Cardiac fibroblast (primary cell): ENCODE data around the gene TTBK2.

Experiments
- DNase-seq, 2 donors: peaks; one replicate each; pipeline versions ENCODE4 v3.0.0 to v3.0.0-alpha.2; 2010; ENCODE audit warnings: low read depth in 2 of 2
- H3K4me3 ChIP-seq, 2 donors: replicated peaks in 1 of 2; 1 replicate in 1 of 2; 2 replicates in 1 of 2; pipeline ENCODE4 v1.5.1; 2011; ENCODE audit warnings: low read depth in 2 of 2, low read length in 2 of 2, mild to moderate bottlenecking in 2 of 2, moderate library complexity in 1 of 2
- CTCF ChIP-seq: IDR thresholded peaks from one replicate; pipeline ENCODE4 v1.5.1; 2011; ENCODE audit warnings: low read depth, mild to moderate bottlenecking, low read length, inconsistent platforms

Gene TTBK2

GRCh38 chr15:42805266-42805665, 115.3 kb downstream of the TTBK2 start:
- no peak for TF ChIP-seq CTCF
- no peak overlapping the region for H3K4me3 ChIP-seq
- DNase-seq, result no peak

- DNase-seq, result no peak
Observed at GRCh38 chr15:42804739-42805138, 115.8 kb downstream of the TTBK2 start.

GRCh38 chr15:42803436-42803835, 117.1 kb downstream of the TTBK2 start:
- DNase-seq, result no peak
- no peak overlapping the region for H3K4me3 ChIP-seq
- TF ChIP-seq CTCF, result no peak

More at GRCh38 chr15:42804739-42805138, 115.8 kb downstream of the TTBK2 start:
- no peak for TF ChIP-seq CTCF
- no peak overlapping the region for H3K4me3 ChIP-seq

- no peak overlapping the region for H3K4me3 ChIP-seq
- no peak for TF ChIP-seq CTCF
- DNase-seq, result no peak
Observed at GRCh38 chr15:42802168-42802567, 118.4 kb downstream of the TTBK2 start.

- DNase-seq, result no peak
- no peak overlapping the region for H3K4me3 ChIP-seq
- TF ChIP-seq CTCF, result no peak
Observed at GRCh38 chr15:42800731-42801474, 119.7 kb downstream of the TTBK2 start.

GRCh38 chr15:42798802-42799201, 121.8 kb downstream of the TTBK2 start:
- no peak overlapping the region for H3K4me3 ChIP-seq
- no peak for DNase-seq
- no peak for TF ChIP-seq CTCF
